IMR-90 (cell line): Measurements from ENCODE around the gene HDGFL2. TPM values are rescaled to one million over a fixed set of nuclear protein-coding genes. Genes with fewer than 3 reads are reported as not detected.

Experiments
- ATAC-seq: fragments of 200-7000 bp; cut with Tn5 transposase; 2 replicates; pipeline ENCODE4 v1.9.1; 2020; ENCODE audit warnings: low read depth, mild to moderate bottlenecking, moderate library complexity
- BruUV-seq: library from RNA; stranded (reverse); fragments of 400-500 nt; replicated peaks from 2 replicates; lab custom pipeline; 2021; lab: Mats Ljungman, UMichigan
- CTCF ChIA-PET: fragments of 300-600 bp; formaldehyde crosslinking; extraction: SDS; loops from one replicate; lab custom pipeline; 2021; ENCODE audit warnings: antibody characterized with exemption; lab: Yijun Ruan, JAX
- POLR2A ChIA-PET: fragments of 300-600 bp; sonication (Branson Sonifier 250); formaldehyde crosslinking; loops from one replicate; lab custom pipeline; 2022; ENCODE audit warnings: antibody characterized with exemption; ENCODE audit not compliant: unreplicated experiment; lab: Charles Lee
- DNase-seq: peaks from one replicate; pipeline ENCODE4 v3.0.0; 2013
- H2AFZ ChIP-seq: replicated peaks from 2 replicates; pipeline ENCODE3; 2013; ENCODE audit warnings: low read length, mild to moderate bottlenecking; ENCODE audit not compliant: poor library complexity
- H2AK5ac ChIP-seq: 2 replicates; pipeline ENCODE4 v1.6.1; 2013; ENCODE audit warnings: low read depth, low read length, inconsistent platforms
- H2AK9ac ChIP-seq: replicated peaks from 2 replicates; pipeline ENCODE3; 2013; ENCODE audit warnings: mild to moderate bottlenecking, low read depth, low read length, moderate library complexity; ENCODE audit not compliant: poor library complexity
- H2BK120ac ChIP-seq: 2 replicates; pipeline ENCODE4 v1.6.1; 2013; ENCODE audit warnings: low read depth, low read length, inconsistent platforms
- H2BK15ac ChIP-seq: 3 replicates; pipeline ENCODE4 v1.6.1; 2013; ENCODE audit warnings: low read depth, low read length, inconsistent platforms
- H2BK20ac ChIP-seq: 2 replicates; pipeline ENCODE4 v1.6.1; 2013; ENCODE audit warnings: low read depth, mild to moderate bottlenecking, inconsistent platforms, low read length, moderate library complexity
- H2BK5ac ChIP-seq: 2 replicates; pipeline ENCODE4 v1.6.1; 2013; ENCODE audit warnings: mild to moderate bottlenecking, low read depth, low read length, inconsistent platforms; ENCODE audit not compliant: poor library complexity, severe bottlenecking
- H3K14ac ChIP-seq: replicated peaks from 2 replicates; pipeline ENCODE4 v1.6.1; 2013; ENCODE audit warnings: low read depth, low read length, inconsistent platforms
- H3K18ac ChIP-seq: 2 replicates; pipeline ENCODE4 v1.6.1; 2013; ENCODE audit warnings: low read depth, low read length, control low read depth
- H3K23ac ChIP-seq: 2 replicates; pipeline ENCODE4 v1.6.1; 2013; ENCODE audit warnings: low read depth, low read length, inconsistent platforms
- H3K27ac ChIP-seq: 2 replicates; pipeline ENCODE4 v1.5.1; 2013; ENCODE audit warnings: mild to moderate bottlenecking, control low read depth, low read length; ENCODE audit not compliant: insufficient read depth
- H3K27me3 ChIP-seq: 2 replicates; pipeline ENCODE4 v1.6.1; 2013; ENCODE audit warnings: low read length; ENCODE audit not compliant: control insufficient read depth, insufficient read depth
- H3K36me3 ChIP-seq: 2 replicates; pipeline ENCODE4 v1.6.1; 2013; ENCODE audit warnings: low read length, mixed read lengths; ENCODE audit not compliant: control insufficient read depth, insufficient read depth
- H3K4ac ChIP-seq: 2 replicates; pipeline ENCODE4 v1.6.1; 2013; ENCODE audit warnings: low read depth, low read length, inconsistent platforms
- H3K4me1 ChIP-seq: 2 replicates; pipeline ENCODE4 v1.6.1; 2013; ENCODE audit warnings: low read length, mixed read lengths; ENCODE audit not compliant: control insufficient read depth, insufficient read depth
- H3K4me2 ChIP-seq: 2 replicates; pipeline ENCODE4 v1.6.1; 2013; ENCODE audit warnings: low read depth, mild to moderate bottlenecking, control low read depth, low read length, moderate library complexity
- H3K4me3 ChIP-seq: 2 replicates; pipeline ENCODE4 v1.5.1; 2013; ENCODE audit warnings: low read depth, mild to moderate bottlenecking, control low read depth, low read length, moderate library complexity; ENCODE audit not compliant: insufficient read depth
- H3K56ac ChIP-seq: 2 replicates; pipeline ENCODE4 v1.6.1; 2013; ENCODE audit warnings: low read length, inconsistent platforms; ENCODE audit not compliant: insufficient read depth; ENCODE audit errors: extremely low read depth
- H3K79me1 ChIP-seq, 2 experiments: 2 replicates each; pipeline ENCODE4 v1.6.1; 2013; ENCODE audit warnings: low read length in 2 of 2, inconsistent platforms in 1 of 2, low read depth in 1 of 2
- H3K9ac ChIP-seq: 2 replicates; pipeline ENCODE4 v1.6.1; 2013; ENCODE audit warnings: low read depth, low read length, control low read depth
- H3K9me1 ChIP-seq: 2 replicates; pipeline ENCODE4 v1.6.1; 2013; ENCODE audit warnings: low read length, inconsistent platforms; ENCODE audit not compliant: insufficient read depth
- H3K9me3 ChIP-seq: 2 replicates; pipeline ENCODE4 v1.6.1; 2013; ENCODE audit warnings: low read length; ENCODE audit not compliant: control insufficient read depth, insufficient read depth
- H4K20me1 ChIP-seq: 2 replicates; pipeline ENCODE4 v1.6.1; 2013; ENCODE audit warnings: low read length, inconsistent platforms; ENCODE audit not compliant: insufficient read depth
- H4K5ac ChIP-seq: 2 replicates; pipeline ENCODE4 v1.6.1; 2013; ENCODE audit warnings: mild to moderate bottlenecking, low read depth, low read length, control low read depth
- H4K8ac ChIP-seq, 2 experiments: 2 replicates each; pipeline ENCODE4 v1.6.1; 2013; ENCODE audit warnings: low read depth in 2 of 2, low read length in 2 of 2, control low read depth in 1 of 2, inconsistent platforms in 1 of 2
- H4K91ac ChIP-seq: 2 replicates; pipeline ENCODE4 v1.6.1; 2013; ENCODE audit warnings: low read depth, low read length, inconsistent platforms; ENCODE audit not compliant: insufficient read depth
- BHLHE40 ChIP-seq: fragments of 150-350 bp; IDR thresholded peaks from 2 replicates; pipeline ENCODE4 v1.6.1; 2016; ENCODE audit warnings: mild to moderate bottlenecking, low read depth, low read length
- CEBPB ChIP-seq: IDR thresholded peaks from 2 replicates; pipeline ENCODE4 v1.6.1; 2012; ENCODE audit warnings: low read depth, low read length, improper control_type of control experiment
- CTCF ChIP-seq: conservative IDR thresholded peaks from 2 replicates; pipeline ENCODE4 v1.5.1; 2012; ENCODE audit warnings: mild to moderate bottlenecking, low read depth, low read length, improper control_type of control experiment
- FOS ChIP-seq: fragments of 150-350 bp; IDR thresholded peaks from 2 replicates; pipeline ENCODE4 v1.6.1; 2016; ENCODE audit warnings: low read depth, low read length
- MAFK ChIP-seq: IDR thresholded peaks from 2 replicates; pipeline ENCODE4 v1.6.1; 2012; ENCODE audit warnings: low read depth, low read length, improper control_type of control experiment
- MAZ ChIP-seq: IDR thresholded peaks from 2 replicates; pipeline ENCODE4 v1.6.1; 2012; ENCODE audit warnings: low read depth, mild to moderate bottlenecking, low read length, improper control_type of control experiment, moderate library complexity, borderline replicate concordance
- MXI1 ChIP-seq: IDR thresholded peaks from 2 replicates; pipeline ENCODE4 v1.6.1; 2012; ENCODE audit warnings: low read depth, mild to moderate bottlenecking, low read length, moderate library complexity, borderline replicate concordance
- POLR2A ChIP-seq: IDR thresholded peaks from 2 replicates; pipeline ENCODE4 v1.6.1; 2012; ENCODE audit warnings: mild to moderate bottlenecking, low read depth, low read length
- RCOR1 ChIP-seq: IDR thresholded peaks from 2 replicates; pipeline ENCODE4 v1.6.1; 2012; ENCODE audit warnings: mild to moderate bottlenecking, low read length, improper control_type of control experiment; ENCODE audit not compliant: insufficient replicate concordance
- RFX5 ChIP-seq: IDR thresholded peaks from 2 replicates; pipeline ENCODE4 v1.8.0; 2012; ENCODE audit warnings: low read depth, mild to moderate bottlenecking, low read length, moderate library complexity
- SMC3 ChIP-seq: fragments of 150-350 bp; IDR thresholded peaks from 2 replicates; pipeline ENCODE4 v1.6.1; 2016; ENCODE audit warnings: low read depth, mild to moderate bottlenecking, antibody characterized with exemption, low read length, moderate library complexity
- USF2 ChIP-seq: fragments of 150-350 bp; IDR thresholded peaks from 2 replicates; pipeline ENCODE4 v1.6.1; 2017; ENCODE audit warnings: mild to moderate bottlenecking, antibody characterized with exemption, low read length, low read depth
- WGBS, 2 experiments: methylation state at CpG; one replicate each; pipeline versions ENCODE4 v1.1.5 to v1.1.7; 2013; ENCODE audit warnings: missing lambda C conversion rate in 2 of 2; ENCODE audit not compliant: insufficient read length in 1 of 2; ENCODE audit errors: extremely low coverage in 2 of 2; 5-methylcytosine and 5-hydroxymethylcytosine counted together
- dilution Hi-C: fragments of 300-500 bp; cut with HindIII; formaldehyde crosslinking; loops from one replicate; pipeline ENCODE4 v1.14.3; 2018; ENCODE audit warnings: low sequenced_read_pairs; ENCODE audit not compliant: unreplicated experiment
- in situ Hi-C: fragments of 300-500 bp; cut with MboI; formaldehyde crosslinking; loops from 3 replicates; pipeline ENCODE4 v1.14.3; 2019; ENCODE audit warnings: low sequenced_read_pairs, inconsistent platforms, mixed read lengths
- intact Hi-C: fragments of 100-400 bp; cut with micrococcal nuclease; formaldehyde crosslinking; loops from 2 replicates; pipeline ENCODE4 v1.10.0; 2022
- polyA plus RNA-seq, 3 experiments: library from polyadenylated mRNA; depleted of rRNA; stranded (reverse); fragments of >200 nt; gene quantifications; 2 replicates each; pipeline ENCODE4 v1.2.3, GENCODE V29; 2012; ENCODE audit warnings: low replicate concordance in 1 of 3
- total RNA-seq: library from RNA; depleted of rRNA; stranded (reverse); fragments of >200 nt; gene quantifications from 2 replicates; pipeline ENCODE4 v1.2.3, GENCODE V29; 2012

Gene HDGFL2
- total and polyA plus RNA-seq, 2 of the 4 experiments (the other 2 are of a cell fraction) = 35.8 to 48.5 TPM

GRCh38 chr19:4493929-4494690 lies 22.0 kb downstream of the HDGFL2 start:
- no peak overlapping the region for H2AK5ac ChIP-seq
- in situ Hi-C loops (no loop called here), dilution Hi-C loops (no loop called here), intact Hi-C loops (no loop called here)
- H3K4me1 ChIP-seq = no peaks in the 10 kb centered on the region
- H4K91ac ChIP-seq = no peak overlapping the region
- no peak overlapping the region for H3K23ac ChIP-seq
- no peak overlapping the region for H3K27ac ChIP-seq
- ChIA-PET CTCF (no interaction called here), POLR2A (no interaction called here)
- H3K79me1 ChIP-seq = peaks cover 7 to 21% of the 10 kb centered on the region in 2 experiments
- ATAC-seq (no peak), DNase-seq (no peak)
- peaks cover 13% of the 10 kb centered on the region for H3K9me1 ChIP-seq
- no peak for TF ChIP-seq CTCF
- no peak for TF ChIP-seq SMC3
- no peak for TF ChIP-seq MXI1
- no peak for TF ChIP-seq RFX5
- no peak for TF ChIP-seq BHLHE40
- no peak for TF ChIP-seq FOS
- TF ChIP-seq POLR2A = no peak
- no peak for TF ChIP-seq MAZ
- TF ChIP-seq RCOR1 = no peak
- TF ChIP-seq USF2 = no peak
- TF ChIP-seq MAFK = no peak
- TF ChIP-seq CEBPB = no peak
- no peak overlapping the region for H3K4me2 ChIP-seq
- no peak overlapping the region for H2AFZ ChIP-seq
- no peaks in the 10 kb centered on the region for H3K9me3 ChIP-seq
- H3K36me3 ChIP-seq = peaks cover 74% of the 10 kb centered on the region
- H3K14ac ChIP-seq = no peak overlapping the region
- H2AK9ac ChIP-seq = no peak overlapping the region
- H3K27me3 ChIP-seq = no peaks in the 10 kb centered on the region
- H4K5ac ChIP-seq = no peak overlapping the region
- H3K9ac ChIP-seq = no peak overlapping the region
- WGBS, 2 experiments = 95% methylated on average over 21 of the region's 61 CpGs; no CpG with 5 or more reads in 1 of the 2 experiments
- no peak overlapping the region for H2BK120ac ChIP-seq
- no peak overlapping the region for H3K18ac ChIP-seq
- H2BK15ac ChIP-seq = no peak overlapping the region
- no peak overlapping the region for H4K8ac ChIP-seq
- no TSS peak for BruUV-seq
- no peak overlapping the region for H2BK20ac ChIP-seq
- no peak overlapping the region for H3K4ac ChIP-seq
- H2BK5ac ChIP-seq = no peak overlapping the region
- peaks cover 14% of the 10 kb centered on the region; the same call in 1 of the 2 replicates for H4K20me1 ChIP-seq
- no peak overlapping the region for H3K56ac ChIP-seq
- H3K4me3 ChIP-seq = no peak overlapping the region
